ENCODE measurements around the gene LRIG1.
A peak's percentile ranks its signal among the peaks of the same experiment; 100 is the strongest.

The LRIG1 gene

GRCh38 chr3:66452303-66453011 lies 48.4 kb downstream of the LRIG1 start:
- H3K4me3 ChIP-seq (ENCODE audit: low read depth, low read length): no peak overlapping the region
- TF ChIP-seq, protein P1, sequence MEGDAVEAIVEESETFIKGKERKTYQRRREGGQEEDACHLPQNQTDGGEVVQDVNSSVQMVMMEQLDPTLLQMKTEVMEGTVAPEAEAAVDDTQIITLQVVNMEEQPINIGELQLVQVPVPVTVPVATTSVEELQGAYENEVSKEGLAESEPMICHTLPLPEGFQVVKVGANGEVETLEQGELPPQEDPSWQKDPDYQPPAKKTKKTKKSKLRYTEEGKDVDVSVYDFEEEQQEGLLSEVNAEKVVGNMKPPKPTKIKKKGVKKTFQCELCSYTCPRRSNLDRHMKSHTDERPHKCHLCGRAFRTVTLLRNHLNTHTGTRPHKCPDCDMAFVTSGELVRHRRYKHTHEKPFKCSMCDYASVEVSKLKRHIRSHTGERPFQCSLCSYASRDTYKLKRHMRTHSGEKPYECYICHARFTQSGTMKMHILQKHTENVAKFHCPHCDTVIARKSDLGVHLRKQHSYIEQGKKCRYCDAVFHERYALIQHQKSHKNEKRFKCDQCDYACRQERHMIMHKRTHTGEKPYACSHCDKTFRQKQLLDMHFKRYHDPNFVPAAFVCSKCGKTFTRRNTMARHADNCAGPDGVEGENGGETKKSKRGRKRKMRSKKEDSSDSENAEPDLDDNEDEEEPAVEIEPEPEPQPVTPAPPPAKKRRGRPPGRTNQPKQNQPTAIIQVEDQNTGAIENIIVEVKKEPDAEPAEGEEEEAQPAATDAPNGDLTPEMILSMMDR (IDR thresholded peaks at IDR 0.05; ENCODE audit: low read depth, low read length): no peak

DNA sequence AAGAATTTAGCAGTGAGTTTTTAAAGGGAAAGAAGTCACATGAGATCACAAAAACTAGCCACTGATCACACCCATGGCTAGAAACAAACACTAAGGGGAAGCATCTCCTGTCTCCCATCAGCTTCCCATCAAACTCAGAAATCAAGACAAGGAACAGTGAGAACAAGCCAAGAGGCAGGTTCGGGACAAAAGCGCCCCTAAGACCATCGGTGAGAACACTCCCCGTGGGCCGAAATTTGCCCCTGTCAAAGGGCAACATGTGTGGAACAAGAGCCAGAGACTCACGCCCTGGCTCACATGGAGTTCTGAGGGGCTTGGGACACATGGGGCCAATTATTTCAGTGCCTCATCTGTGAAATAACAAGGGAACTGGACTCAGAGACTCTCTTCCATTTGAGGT lies 49.1 kb downstream of the LRIG1 start:
- TF ChIP-seq, protein P1 (IDR thresholded peaks at IDR 0.05; ENCODE audit: low read depth, low read length): no peak

DNA sequence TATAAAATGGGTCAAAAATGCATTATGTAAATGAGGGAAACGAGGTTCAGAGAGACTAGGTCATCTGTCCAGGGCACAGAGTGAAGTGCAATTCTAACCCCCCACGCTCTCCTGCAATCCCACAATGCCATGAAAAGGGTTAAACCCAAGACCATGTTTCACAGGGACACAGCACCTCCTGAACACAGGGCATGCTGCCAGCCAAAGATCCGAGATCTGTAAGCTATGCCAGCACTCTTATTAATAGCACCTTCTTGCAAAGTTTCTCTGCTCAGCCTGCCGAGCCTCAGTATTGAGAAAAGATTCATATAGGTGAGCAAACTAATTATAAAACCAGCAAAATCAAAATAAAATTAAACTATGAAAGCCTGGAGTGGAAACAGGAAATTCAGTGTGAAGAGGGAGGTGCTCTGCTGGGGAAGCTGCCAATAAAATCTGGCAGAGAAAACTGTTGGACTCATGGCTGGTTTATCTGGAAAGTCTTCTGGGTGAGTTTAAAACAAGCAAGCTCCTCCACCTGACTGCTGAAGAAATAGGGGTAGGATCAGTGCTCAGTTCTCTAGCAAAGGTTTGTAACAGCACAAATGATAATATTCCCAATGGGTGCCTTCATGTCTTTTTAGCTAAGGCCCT lies 50.3 kb downstream of the LRIG1 start:
- H3K4me3 ChIP-seq (ENCODE audit: low read depth, low read length): no peak overlapping the region
- TF ChIP-seq, protein P1 (IDR thresholded peaks at IDR 0.05; ENCODE audit: low read depth, low read length): no peak

More for the DNA sequence above, 49.1 kb downstream of the LRIG1 start:
- no peak overlapping the region for H3K4me3 ChIP-seq (ENCODE audit: low read depth, low read length)

GRCh38 chr3:66449411-66449974 lies 51.3 kb downstream of the LRIG1 start:
- TF ChIP-seq, protein P1 (IDR thresholded peaks at IDR 0.05; ENCODE audit: low read depth, low read length): no peak
- H3K4me3 ChIP-seq (ENCODE audit: low read depth, low read length): no peak overlapping the region

- TF ChIP-seq, protein P1 (IDR thresholded peaks at IDR 0.05; ENCODE audit: low read depth, low read length): no peak
- no peak overlapping the region for H3K4me3 ChIP-seq (ENCODE audit: low read depth, low read length)
Observed at GRCh38 chr3:66444146-66444644, 56.6 kb downstream of the LRIG1 start.

DNA sequence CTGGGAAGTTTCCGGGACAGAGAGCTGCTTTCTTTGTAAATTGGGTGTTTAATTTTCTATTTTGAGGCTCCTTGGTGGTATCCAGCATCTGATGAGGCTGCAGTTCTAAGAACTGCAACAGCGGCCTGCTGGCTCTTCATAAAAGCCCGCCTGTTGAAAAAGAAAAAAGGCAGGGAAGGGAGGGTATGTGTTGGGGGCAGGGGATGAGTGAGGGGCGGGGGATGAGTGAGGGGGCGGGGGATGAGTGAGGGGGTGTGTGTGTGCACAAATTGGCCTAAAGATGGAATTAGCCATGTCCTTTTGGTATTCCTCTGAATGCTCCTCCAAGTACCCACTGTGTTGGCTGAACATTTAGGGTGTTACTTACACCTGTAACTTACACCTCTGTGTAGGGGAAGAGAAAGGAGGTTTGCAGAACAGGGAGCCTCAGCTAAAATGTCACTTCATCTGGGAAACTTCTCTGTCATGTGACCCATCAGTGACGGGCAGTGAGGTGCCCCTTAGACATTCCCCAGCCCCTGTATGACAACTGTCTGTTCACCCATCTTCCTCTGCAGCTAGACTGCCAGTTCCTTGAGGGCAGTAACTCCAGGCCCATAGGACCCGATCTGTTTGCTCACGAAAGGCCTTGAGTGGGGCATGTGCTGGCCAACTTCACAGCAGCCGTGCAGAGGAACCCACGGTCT lies 57.6 kb downstream of the LRIG1 start:
- TF ChIP-seq, protein P1 (IDR thresholded peaks at IDR 0.05; ENCODE audit: low read depth, low read length): no peak

More for the DNA sequence above, 57.6 kb downstream of the LRIG1 start:
- H3K4me3 ChIP-seq (ENCODE audit: low read depth, low read length): peak overlapping the region; percentile 44

Measured in WI38 (cell line).